PC-3 (cell line): Measurements from ENCODE around the gene CFAP20DC.

Experiments
- CTCF ChIP-seq: fragments of 300-600 bp; sonication (generic); conservative IDR thresholded peaks from 2 replicates; pipeline ENCODE4 v1.5.1; 2017; ENCODE audit warnings: antibody characterized with exemption, low read depth, mild to moderate bottlenecking, low read length
- EZH2 ChIP-seq: fragments of 300-600 bp; sonication (generic); IDR thresholded peaks from one replicate; pipeline ENCODE4 v1.6.1; 2017; ENCODE audit warnings: antibody characterized with exemption, mild to moderate bottlenecking, low read length; ENCODE audit not compliant: unreplicated experiment

- no peak for TF ChIP-seq EZH2
- TF ChIP-seq CTCF, result no peak; the same call in 1 of the 2 replicates
Measured at GRCh38 chr3:58731673-58732072, 318.2 kb downstream of the CFAP20DC start.
